Effector memory CD4-positive, alpha-beta T cell (primary cell): ENCODE results near the gene MCM7.

Source experiments
- DNase-seq, 3 donors: peaks; one replicate each; pipeline ENCODE4 v3.0.0-alpha.2; 2020
- H3K27ac ChIP-seq: 2 replicates; pipeline ENCODE4 v1.7.0; 2013; ENCODE audit warnings: mild to moderate bottlenecking, low read length, moderate library complexity; ENCODE audit not compliant: insufficient read depth, poor library complexity, severe bottlenecking
- H3K27me3 ChIP-seq: replicated peaks from 2 replicates; pipeline ENCODE4 v1.7.0; 2013; ENCODE audit warnings: mild to moderate bottlenecking, low read length; ENCODE audit not compliant: insufficient read depth, control insufficient read depth, poor library complexity, severe bottlenecking
- H3K36me3 ChIP-seq: 2 replicates; pipeline ENCODE4 v1.7.0; 2013; ENCODE audit warnings: mild to moderate bottlenecking, low read length, moderate library complexity; ENCODE audit not compliant: control insufficient read depth, insufficient read depth
- H3K4me1 ChIP-seq: 2 replicates; pipeline ENCODE4 v1.7.0; 2013; ENCODE audit warnings: low read length, mild to moderate bottlenecking; ENCODE audit not compliant: control insufficient read depth, insufficient read depth, poor library complexity, severe bottlenecking
- H3K4me3 ChIP-seq: 2 replicates; pipeline ENCODE4 v1.7.0; 2013; ENCODE audit warnings: low read length, low read depth, mild to moderate bottlenecking; ENCODE audit not compliant: insufficient read depth, poor library complexity, severe bottlenecking
- H3K9me3 ChIP-seq: 2 replicates; pipeline ENCODE4 v1.7.0; 2013; ENCODE audit warnings: mild to moderate bottlenecking, low read length, moderate library complexity; ENCODE audit not compliant: control insufficient read depth

The MCM7 gene

DNA sequence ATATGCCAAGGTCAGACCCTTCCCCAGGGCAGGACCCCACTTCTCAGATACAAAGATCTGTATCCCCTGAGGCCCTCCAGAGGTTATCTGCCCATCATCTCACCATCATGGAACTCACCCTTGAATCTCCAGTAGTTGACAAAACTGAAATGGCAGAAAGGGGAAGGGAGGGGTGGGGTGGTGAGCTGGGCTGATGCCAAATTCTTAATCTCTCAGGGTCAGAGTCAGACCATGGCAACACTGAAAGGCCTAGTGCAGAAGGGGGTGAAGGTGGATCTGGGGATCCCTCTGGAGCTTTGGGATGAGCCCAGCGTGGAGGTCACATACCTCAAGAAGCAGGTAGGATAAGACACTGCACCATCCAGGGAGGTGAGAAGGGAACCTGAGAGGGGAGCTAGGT lies 21.4 kb upstream of the MCM7 start:
- Histone ChIP-seq H3K4me3 (no peak overlapping the region), H3K27ac (no peak overlapping the region), H3K9me3 (no peaks in the 10 kb centered on the region), H3K4me1 (peaks cover 18% of the 10 kb centered on the region), H3K36me3 (peaks cover 17% of the 10 kb centered on the region), H3K27me3 (no peaks in the 10 kb centered on the region)
- no peak for DNase-seq

DNA sequence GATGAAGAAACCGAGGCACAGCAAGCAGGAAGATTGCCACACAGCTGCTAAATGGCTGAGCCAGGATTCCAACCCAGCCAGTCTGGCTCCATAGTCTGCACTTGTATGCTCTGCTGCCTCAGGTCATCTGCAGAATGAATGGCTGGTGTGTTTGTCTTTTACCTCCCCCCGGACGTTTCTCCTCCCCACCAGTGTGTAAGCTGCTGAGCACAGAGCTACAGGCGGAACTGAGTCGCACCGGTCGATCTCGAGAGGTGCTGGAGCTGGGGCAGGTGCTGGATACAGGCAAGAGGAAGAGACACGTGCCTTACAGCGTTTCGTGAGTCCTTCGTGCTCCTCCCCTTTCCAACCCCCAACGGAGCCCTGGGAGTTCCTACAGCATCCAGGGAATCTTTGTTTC lies 20.9 kb upstream of the MCM7 start:
- no peak for DNase-seq

DNA sequence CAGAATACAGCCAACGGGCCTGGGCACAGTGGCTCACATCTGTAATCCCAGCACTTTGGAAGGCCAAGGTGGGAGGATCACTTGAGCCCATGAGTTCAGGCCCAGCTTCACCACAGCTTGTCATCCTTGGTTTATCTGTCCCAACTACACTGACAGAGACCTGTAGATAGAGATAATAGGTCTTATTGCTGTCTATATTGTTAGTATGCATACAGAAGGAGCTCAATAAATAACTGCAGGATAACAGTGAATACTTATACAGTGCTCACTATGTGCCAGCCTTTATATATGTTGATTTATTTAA lies 19.5 kb upstream of the MCM7 start:
- no peaks in the 10 kb centered on the region for H3K9me3 ChIP-seq

More for the DNA sequence above, 20.9 kb upstream of the MCM7 start:
- Histone ChIP-seq H3K27me3 (no peaks in the 10 kb centered on the region), H3K36me3 (peaks cover 17% of the 10 kb centered on the region), H3K9me3 (no peaks in the 10 kb centered on the region), H3K27ac (no peak overlapping the region), H3K4me1 (peaks cover 16% of the 10 kb centered on the region), H3K4me3 (no peak overlapping the region)

DNA sequence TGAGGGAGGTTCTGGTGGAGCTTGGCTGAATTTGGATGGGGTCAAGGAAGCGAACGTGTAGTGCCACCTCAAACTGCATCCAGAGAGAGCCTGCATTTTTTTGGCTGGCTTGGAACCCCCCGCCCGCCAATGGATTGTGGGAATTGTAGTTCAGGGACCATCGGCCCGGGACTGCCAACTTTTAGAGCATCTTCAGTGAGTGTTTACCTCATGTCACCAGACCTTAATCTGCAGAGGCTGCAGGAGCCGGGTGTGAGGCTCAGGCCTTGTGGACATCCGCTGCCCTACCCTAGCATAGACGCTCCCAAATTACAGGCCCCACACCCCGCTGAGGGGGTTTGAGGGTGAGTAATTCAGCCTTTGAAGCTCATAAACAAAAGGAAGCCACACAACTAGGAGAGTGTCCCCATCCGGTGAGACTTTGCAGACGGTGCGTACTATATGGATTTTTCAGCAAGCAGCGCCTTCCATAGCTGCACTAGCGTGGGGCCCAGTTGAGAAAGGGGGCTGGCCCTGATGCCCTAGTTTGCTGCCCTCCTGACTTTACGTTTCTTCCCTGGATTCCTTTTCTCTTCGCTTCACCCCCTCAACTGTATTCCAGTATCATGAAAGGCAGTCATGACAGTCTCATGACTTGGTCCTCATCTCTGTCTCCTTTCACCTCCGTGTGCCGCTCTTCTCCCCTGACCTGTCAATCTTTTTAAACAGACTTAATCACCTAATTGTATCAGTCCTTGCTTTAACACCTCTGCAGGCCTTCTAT lies 19.0 kb upstream of the MCM7 start:
- H3K27ac ChIP-seq = peak overlapping the region; percentile 96
- peaks cover 17% of the 10 kb centered on the region for H3K36me3 ChIP-seq
- DNase-seq = peak; percentile 42 to 69 (median 63)

More for the DNA sequence above, 19.5 kb upstream of the MCM7 start:
- H3K27ac ChIP-seq = peak overlapping the region; percentile 96
- peaks cover 15% of the 10 kb centered on the region for H3K4me1 ChIP-seq
- no peak for DNase-seq
- peak overlapping the region; percentile 90 for H3K4me3 ChIP-seq
- no peaks in the 10 kb centered on the region for H3K27me3 ChIP-seq
- H3K36me3 ChIP-seq = peaks cover 17% of the 10 kb centered on the region

DNA sequence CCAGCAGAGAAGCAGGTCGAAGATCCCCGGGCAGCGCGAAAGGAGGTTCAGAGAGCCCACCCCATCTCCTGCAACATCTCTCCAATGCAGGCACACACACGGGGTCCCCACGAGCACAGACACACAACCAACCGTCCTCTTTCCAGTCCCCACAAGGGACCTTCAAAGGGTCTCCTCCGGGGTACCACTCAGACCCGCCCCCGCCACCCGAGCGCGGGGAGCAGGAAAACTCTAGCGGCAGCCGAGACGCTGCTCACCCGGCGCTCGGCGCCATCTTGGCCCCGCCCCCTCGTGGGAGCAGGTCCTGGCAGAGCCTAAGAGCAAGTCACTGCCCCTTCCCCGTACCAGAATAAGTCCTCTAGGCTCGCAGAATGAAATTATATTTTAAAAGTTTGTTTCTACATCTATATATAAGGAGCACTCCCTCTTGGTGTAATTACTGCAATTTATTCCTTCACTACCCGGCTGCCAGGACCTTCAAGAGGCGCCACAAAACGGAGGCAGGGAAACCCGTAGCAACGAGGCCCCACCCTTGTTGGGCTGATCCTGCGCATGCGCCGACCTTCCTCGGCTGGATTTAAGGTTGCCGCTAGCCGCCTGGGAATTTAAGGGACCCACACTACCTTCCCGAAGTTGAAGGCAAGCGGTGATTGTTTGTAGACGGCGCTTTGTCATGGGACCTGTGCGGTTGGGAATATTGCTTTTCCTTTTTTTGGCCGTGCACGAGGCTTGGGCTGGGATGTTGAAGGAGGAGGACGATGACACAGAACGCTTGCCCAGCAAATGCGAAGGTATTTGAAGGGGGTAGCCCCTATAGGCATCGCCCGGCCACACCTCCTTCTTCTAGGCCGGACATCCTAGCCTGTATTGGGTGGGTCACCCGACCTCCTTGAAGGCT lies 18.1 kb upstream of the MCM7 start, which contains the start of the genes CNPY4 and TAF6:
Gene CNPY4, plus strand, starts transcription at position 563 of the 898 bp plus-strand sequence. Its CDS starts 111 bp downstream, at position 674.
Gene TAF6, minus strand, starts transcription at position 287 of the 898 bp plus-strand sequence. CDS start 5,149 bp downstream, outside the sequence.
- Histone ChIP-seq H3K27ac (peak within 1 kb of the TSS; percentile 96), H3K36me3 (peaks cover 16% of the 10 kb centered on the region)

More for the DNA sequence above, 19.0 kb upstream of the MCM7 start:
- Histone ChIP-seq H3K4me1 (peaks cover 13% of the 10 kb centered on the region), H3K9me3 (no peaks in the 10 kb centered on the region), H3K4me3 (peak overlapping the region; percentile 90), H3K27me3 (no peaks in the 10 kb centered on the region)

DNA sequence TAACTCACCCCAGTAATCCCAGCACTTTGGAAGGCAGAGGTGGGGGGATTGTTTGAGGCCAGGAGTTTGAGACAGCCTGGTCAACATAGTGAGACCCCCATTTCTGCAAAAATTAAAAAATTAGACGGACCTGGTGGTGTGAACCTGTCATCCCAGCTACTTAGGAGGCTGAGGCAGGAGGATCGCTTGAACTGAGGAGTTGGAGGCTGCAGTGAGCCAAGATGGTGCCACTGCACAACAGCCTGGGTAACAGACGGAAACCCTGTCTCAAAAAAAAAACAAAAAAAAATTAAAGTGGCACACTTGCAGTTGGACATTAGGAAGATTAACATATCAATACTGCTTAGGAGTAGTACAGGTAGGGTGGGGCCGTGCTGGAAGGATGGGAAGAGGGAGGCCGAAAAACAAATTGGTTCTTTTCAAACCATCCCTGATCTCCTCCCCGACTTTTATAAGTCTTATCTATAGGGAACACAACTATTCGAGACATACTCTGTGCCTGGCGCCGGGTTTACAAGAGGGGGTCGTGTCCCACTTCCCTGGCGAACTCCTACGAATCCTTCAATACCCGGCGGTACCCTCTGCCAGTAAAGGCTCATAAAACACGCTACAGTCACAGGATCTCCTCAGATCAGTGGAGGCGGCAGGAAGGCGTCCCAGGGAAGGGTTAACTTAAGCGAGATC lies 17.3 kb upstream of the MCM7 start:
- Histone ChIP-seq H3K36me3 (peaks cover 20% of the 10 kb centered on the region), H3K27ac (peak overlapping the region; percentile 96), H3K4me3 (peak overlapping the region; percentile 90), H3K9me3 (no peaks in the 10 kb centered on the region), H3K27me3 (no peaks in the 10 kb centered on the region), H3K4me1 (peaks cover 13% of the 10 kb centered on the region)
- no peak for DNase-seq

More for the DNA sequence above, 18.1 kb upstream of the MCM7 start, which contains the start of the genes CNPY4 and TAF6:
- Histone ChIP-seq H3K9me3 (no peaks in the 10 kb centered on the region), H3K27me3 (no peaks in the 10 kb centered on the region), H3K4me1 (peaks cover 13% of the 10 kb centered on the region), H3K4me3 (peak within 1 kb of the TSS; percentile 90)
- DNase-seq = peak; percentile 89 to 94 (median 92)

DNA sequence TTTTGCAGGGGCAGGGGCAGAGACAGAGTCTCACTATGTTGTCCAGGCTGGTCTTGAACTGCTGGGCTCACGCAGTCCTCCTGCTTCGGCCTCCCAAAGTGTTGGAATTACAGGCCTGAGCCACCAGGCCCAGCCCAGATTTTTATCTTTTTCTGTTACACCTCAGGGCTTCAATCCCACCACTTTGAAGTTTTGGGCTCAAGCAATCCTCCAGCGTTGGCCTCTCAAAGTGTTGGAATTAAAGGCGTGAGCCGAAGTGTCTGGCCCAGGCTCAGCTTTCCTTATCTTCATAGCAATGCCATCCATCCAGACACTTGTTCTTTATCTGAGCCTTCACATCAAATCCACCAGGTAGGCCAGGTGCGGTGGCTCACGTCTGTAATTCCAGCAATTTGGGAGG lies 13.8 kb upstream of the MCM7 start:
- Histone ChIP-seq H3K4me3 (no peak overlapping the region), H3K9me3 (no peaks in the 10 kb centered on the region), H3K4me1 (peaks cover 7% of the 10 kb centered on the region), H3K27ac (no peak overlapping the region), H3K36me3 (peaks cover 38% of the 10 kb centered on the region), H3K27me3 (no peaks in the 10 kb centered on the region)
- DNase-seq = no peak

DNA sequence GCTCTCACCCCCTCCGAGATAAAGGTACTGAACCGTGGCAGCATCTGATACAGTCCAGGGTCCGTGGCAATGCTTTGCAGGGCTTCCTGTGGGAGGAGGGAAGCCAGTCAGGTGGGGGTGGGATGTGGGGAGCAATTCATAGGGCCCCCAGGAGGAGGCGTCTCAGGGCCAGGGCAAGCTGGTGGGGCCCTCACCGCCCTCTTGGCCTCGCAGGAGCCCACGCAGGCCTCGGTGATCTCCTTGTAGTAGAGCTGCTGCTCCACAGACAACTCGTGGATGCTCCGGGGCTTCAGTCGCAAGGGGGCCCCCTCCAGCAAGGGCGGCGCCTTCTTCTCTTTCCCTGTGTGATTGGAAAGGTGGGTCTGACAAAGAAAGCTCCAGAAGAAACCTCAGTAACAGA lies 10.7 kb upstream of the MCM7 start:
- no peak overlapping the region for H3K4me3 ChIP-seq
- H3K36me3 ChIP-seq = peaks cover 57% of the 10 kb centered on the region
- DNase-seq = no peak
- H3K9me3 ChIP-seq = no peaks in the 10 kb centered on the region
- H3K27me3 ChIP-seq = no peaks in the 10 kb centered on the region
- no peaks in the 10 kb centered on the region for H3K4me1 ChIP-seq
- no peak overlapping the region for H3K27ac ChIP-seq

DNA sequence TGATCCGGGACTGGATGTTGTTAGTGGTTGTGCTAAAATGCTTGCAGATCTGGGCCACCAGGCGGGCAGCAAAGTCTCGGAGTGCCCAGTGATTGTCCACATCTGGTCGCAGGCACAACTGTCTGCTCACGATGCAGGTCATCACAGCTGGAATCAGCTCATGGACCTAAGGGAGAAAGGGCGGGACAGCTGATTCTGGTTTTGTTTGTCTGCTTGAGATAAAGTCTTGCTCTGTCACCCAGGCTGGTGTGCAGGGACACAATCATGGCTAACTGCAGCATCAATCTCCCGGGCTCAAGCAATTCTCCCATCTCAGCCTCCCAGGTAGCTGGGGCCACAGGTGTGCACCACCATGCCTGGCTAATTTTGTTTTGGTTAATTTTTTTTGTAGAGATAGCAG lies 10.0 kb upstream of the MCM7 start:
- Histone ChIP-seq H3K9me3 (no peaks in the 10 kb centered on the region), H3K36me3 (peaks cover 62% of the 10 kb centered on the region), H3K27me3 (no peaks in the 10 kb centered on the region), H3K27ac (no peak overlapping the region), H3K4me3 (no peak overlapping the region), H3K4me1 (no peaks in the 10 kb centered on the region)
- no peak for DNase-seq
